Activated CD4-positive, alpha-beta T cell treated with anti-CD3 and anti-CD28 coated beads, Interleukin-2, Interleukin-4, amounts not matched to agents 100 ng/mL and 50 ng/mL, durations not matched to agents 16 hours and 8 hours (primary cell): Measurements from ENCODE around the gene GPI.
"Not testable (repeated sequence)": the region's sequence is repeated elsewhere in the genome, so short reads cannot be mapped to it uniquely, and the experiment has no call there.

Experiments used
- DNase-seq: peaks from one replicate; pipeline ENCODE4 v3.0.0-alpha.2; 2020; ENCODE audit warnings: low spot score

GPI gene

DNA sequence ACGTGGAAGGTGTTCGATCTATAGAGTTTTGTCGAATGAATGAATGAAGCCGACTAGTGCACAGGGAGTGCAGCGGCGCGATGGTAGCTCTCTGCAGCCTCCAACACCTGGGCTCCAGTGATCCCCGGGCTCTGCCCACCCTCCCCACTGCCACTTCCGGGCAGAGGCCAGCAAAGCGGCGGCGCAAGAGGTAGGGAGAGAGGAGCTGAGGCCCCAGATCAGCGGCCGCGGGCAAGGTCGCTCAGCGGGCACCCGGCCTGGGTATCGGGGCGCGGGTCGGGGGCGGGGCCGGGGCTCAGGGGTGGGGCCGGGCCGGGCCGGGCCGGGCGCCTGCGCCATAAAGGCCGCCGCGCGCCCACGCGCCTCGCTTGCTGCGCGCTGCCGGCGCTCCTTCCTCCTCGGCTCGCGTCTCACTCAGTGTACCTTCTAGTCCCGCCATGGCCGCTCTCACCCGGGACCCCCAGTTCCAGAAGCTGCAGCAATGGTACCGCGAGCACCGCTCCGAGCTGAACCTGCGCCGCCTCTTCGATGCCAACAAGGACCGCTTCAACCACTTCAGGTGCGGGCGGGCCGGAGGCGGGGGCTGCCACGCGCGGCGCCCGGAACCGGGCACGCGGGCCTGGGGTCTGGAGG, at the start of gene GPI:
TSS of gene GPI (plus strand) at position 367 of the 633 bp plus-strand sequence. CDS start at position 438, 71 bp downstream.
- DNase-seq, result peak; percentile 72

DNA sequence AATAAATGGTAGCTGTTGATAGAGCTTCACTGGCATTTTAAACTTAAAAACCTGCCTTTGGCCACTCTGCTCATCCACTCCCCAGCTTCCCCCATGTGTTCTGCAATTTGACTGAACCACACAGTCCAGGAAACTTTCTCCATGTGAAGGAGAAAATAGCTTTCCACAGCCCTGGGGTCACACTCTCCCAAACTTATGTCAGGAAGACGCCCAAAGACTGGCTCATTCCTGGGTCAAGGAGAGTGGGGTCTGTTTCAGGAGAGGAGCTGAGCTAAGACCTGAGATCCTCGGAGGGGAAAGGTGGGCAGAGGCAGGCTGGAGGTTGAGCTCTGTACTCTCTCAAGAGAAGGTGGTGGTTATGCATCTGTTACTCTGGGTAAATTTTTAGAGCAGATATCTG, 48.7 kb upstream of the GPI start:
- DNase-seq, result no peak

DNA sequence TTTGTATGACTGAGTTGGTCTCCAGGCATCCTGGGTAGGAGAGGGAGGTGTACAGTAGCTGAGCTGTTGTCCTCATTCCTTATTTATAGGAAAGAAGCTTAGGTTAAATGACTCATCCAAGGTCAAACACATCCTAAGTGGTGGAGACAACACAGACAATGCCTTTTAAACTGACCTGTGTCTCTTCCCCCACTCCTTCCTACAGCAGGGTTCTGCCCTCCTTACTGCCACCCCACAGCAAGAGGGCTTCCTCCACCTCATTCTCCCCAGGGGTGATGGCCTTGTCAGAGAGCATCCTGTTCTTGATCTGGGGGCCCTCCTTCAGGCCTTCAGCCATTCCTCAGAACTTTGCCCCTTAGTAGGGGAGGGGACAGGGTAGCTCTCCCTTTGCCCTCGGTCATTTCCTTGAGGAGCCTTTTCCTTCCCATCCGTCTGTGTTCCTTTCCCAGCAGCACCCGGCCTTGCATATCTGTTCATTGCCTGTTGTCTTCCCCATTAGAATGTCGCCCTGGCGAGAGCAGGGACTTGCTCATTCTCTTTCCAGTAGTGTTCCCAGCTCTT, 48.2 kb upstream of the GPI start:
- DNase-seq, result no peak

DNA sequence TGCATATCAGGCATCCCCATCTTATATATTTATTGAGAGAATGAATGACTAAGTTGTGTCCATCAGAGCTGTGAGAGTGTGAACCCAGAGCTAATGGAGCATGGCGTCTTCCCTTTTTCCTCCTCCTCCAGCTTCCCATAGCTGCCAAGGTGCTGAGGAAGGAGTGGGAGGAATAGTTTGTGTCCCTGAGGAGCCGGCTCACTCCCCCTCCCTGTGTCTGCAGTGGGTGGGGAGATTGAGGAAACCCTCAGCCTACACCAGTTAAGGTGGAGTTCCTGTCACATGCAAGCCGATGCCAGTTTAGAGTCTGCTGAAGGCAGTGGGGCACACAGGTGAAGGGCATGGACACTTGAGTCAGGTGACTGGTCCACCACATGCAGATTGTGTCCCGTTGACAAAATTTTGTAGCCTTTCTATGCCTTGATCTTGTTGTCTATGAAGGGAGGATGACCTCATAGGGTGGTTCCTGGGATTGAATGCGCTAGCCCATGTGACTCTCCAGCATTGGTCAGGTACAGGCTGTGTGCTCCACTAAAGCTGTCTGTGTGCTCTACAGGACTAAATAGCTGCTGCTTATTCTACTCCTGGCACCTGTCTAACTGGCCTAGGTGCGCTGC, 47.6 kb upstream of the GPI start:
- DNase-seq, result no peak

DNA sequence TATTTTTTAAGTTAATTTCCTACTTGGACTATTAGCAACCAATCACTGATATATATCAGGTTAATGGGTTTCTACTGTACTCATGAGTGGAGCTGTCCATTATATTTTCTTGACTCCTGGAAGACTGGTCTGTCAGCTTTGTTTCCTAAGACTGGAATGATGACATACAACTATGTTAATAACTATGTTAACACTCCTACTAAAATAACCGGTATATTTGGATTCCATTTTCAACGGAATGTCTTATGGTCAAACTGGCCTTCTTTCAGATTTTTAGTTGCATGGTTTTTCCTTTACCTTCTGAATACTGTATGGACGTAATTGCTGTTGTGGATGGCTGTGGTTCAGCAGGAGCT, 45.8 kb upstream of the GPI start:
- DNase-seq, result no peak

DNA sequence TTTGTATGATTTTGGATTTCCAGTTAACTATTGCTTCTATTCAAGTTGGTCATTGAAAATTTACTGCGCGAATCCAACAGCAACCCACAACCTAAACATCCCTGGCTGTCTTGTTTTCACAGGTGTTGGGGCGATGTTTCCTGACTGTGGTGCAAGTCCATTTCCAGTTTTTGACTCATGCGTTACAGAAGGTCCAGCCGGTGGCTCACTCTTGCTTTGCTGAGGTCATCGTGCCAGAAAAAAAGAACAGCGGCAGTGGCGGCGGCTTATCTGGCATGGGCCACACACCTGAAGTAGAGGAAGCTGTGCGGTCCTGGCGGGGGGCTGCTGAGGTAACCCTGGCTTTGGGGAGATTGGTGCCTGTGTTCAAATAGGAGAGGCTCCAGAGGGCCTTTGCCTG, 45.2 kb upstream of the GPI start:
- DNase-seq, result no peak

DNA sequence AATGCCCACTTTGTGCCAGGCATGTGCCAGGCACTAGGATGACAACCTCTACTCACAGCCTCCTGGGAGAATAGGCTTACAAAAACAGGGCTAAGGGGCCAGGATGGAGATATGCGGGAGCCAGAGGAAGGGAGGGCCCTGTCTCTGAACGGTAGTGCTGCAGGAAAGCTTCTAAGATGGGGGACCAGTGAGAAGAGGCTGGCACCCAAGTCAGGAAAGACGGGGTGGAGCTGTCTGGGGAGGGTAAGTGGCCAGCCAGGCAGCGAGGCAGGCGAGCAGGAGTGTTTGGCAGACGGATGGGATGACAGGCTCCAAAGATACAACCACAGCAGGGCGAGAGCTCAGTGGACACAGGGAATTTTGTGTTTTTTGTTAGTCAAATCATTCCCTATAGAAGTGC, 44.7 kb upstream of the GPI start:
- no peak for DNase-seq

DNA sequence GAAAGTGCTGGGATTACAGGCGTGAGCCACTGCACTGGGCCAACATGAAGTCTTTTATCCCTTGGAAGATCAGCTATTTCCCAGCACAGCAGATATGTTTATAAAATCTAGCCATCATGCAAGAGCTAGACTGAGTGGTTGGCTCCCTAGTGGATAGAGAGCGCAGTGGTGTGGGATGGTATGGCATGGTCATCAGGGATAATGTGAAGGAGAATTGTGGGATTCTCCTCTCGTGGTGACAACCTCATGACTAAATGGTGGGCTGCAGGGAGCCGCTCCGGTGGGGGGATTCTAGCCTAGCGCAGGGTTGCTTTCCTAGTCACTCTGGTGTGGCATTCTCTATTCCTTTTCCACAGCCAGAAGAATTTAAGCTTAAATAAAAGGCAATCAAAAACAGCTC, 43.3 kb upstream of the GPI start:
- DNase-seq, result no peak

DNA sequence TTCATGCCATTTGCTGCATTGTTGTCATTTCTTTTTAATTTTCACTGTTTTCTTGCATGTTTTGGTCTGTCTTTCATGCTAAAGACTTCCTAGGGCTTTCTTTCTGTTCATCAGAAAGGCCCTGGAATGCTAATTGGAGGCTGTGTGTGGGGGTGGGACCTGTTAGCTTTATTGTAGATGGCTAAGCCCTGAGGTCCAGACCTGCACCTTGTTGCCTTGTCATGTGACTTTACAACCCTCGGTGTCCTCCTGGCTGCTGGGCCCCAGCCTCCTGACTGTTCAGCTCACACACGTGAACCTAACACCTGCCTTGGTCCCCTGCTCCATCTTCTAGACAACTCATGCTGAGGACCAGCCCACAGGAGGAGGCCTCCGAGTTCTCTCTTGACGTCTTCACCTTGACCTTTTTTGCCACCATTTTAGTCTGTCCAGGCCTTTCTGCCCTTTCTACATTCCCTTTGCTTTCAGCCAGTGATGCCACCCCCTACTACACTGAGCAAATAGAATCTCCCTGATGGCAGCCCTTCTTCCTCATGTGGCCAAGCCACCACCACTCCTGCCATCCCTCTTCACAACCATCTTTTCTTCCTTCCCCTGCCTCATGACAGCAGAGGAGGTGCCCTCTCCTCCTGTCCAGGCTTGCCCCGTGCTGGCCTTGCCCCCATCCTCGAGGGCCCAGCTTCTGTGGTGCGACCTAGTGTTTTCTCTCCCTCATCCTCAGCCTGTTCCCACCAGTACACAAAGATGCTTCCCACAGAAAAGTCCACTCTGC, 41.4 kb upstream of the GPI start:
- no peak for DNase-seq

DNA sequence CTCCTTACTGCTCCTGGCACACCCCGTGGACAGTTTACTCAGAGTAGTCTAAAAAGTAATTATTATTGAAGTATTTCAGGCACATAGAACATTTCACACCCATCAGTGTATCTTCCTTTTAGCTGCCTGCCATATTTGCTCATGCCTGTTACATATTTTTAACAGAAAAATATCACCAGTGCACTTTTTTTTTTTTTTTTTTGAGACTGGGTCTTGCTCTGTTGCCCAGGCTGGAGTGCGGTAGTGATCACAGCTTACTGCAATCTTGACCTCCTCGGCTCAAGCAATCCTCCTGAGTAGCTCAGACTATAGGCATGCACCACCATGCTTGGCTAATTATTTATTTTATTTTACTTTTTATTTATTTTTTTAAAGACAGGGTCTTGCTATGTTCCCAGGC, 40.7 kb upstream of the GPI start:
- no peak for DNase-seq

DNA sequence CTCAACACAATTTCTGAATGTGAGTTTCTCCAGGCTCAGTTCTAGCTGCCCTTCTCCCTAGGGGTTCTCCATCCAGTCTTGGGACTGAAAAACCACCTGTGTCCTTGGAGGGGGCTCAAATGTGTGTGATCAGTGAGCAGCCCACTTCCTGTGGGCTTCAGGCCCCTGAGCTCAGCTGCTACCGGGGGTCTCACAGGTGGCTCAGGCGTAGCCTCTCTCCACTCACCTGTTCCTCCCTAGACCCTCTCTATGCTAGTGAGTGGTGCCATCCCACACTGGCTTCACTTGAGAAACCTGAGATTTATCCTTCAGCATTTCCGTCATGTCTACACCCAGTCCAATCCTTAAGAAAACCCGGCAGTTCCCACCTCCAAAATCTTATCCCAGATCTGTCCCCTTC, 39.8 kb upstream of the GPI start:
- DNase-seq, result no peak

DNA sequence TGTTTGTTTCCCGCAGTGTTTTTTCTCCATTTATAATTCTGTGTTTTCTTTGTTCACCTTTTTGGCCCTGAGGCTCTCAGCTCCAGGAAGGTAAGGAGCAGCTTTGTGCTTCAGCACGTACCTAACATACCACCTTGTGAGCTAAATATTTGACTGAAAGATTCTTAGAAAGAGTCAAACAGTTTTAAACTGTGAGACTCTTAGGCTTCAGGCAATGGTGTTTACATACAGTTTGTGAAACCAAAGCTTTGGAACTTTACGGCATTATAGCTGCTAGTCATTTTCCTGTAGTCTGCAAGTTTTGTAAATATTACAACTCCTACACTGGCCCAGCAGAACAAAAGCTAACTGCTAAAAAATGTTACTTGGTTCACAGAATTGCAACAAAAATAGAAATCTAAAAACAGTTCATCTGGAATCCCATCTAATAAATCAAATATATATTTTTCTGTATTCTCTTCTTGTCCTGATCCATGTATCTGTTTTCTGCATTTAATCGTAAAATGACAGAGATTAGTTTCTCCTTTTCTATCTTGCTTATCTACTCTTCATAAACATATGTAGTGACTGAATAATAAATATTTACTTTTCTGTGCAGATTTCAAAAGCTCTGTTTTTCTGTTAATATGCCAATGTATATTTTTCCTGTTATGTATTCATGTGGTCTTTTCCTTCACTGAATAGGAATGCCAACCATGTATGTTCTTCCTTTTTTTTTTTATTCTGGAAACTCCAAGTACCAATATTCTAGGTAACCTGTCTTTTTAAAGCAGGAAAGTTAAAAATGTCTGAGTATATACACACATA, 38.8 kb upstream of the GPI start:
- no peak for DNase-seq

DNA sequence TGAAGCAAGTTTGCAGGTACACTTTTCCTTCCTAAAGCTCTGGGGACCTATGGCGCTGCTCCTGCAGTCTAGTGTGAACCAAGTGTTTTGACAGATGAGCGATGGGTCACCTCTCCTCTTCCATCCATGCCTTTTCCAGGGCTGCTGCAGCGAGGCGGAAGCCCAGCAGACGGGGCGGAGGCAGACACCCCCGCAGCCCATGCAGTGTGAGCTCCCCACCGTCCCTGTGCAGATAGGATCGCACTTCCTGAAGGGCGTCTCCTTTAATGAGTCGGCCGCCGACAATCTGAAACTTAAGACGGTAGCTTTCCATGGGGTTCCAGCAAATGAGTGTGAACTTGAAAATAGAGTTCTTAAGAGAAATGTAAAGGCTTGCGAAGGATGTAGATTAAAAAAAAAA, 37.1 kb upstream of the GPI start:
- DNase-seq, result no peak

DNA sequence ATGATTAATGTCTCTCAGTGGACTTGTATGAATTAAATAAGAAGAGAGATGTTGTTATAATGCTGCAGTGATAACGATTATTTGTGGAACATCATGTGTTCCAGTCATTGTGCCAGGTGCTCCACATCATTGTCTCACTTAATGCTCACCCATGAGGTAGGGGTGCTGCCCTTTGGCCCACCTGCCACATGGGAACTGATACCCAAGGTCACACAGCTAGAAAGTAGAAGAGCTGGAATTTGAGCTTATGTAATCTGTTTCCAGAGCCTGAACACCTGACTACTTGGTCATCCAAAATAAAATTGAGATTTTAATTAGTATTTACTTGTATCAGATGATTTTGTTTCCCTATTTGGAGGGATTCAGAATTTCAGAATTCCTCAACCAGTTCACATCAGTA, 36.0 kb upstream of the GPI start:
- DNase-seq, result no peak

DNA sequence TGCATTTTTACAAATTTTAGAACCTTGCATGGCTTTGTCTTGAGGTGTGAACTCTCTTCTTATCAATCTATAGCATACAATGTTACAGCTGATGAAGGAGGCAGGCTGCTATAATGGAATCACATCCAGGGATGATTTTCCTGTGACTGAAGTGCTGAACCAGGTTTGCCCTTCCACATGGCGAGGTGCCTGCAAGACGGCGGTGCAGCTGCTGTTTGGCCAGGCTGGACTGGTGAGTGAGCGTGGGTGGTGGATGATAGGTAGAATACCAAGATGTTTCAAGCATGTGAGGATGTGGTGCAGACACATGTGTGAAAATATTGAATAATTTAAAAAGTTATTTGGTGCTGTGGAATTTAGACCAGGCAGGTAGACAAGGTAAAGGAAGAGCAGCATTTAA, 34.9 kb upstream of the GPI start:
- no peak for DNase-seq

DNA sequence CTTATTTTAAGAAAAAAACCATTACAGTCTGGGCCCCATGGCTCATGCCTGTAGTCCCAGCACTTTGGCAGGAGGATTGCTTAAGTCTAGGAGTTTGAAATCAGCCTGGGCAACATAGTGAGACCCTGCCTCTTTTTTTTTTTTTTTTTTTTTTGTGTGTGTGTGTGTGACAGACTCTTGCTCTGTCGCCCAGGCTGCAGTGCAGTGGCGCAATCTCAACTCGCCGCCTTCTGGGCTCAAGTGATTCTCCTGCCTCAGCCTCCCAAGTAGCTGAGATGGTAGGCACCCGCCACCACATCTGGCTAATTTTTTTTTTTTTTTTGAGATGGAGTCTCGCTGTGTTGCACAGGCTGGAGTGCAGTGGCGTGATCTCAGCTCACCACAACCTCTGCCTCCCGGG, 34.4 kb upstream of the GPI start:
- not testable (repeated sequence) for DNase-seq

DNA sequence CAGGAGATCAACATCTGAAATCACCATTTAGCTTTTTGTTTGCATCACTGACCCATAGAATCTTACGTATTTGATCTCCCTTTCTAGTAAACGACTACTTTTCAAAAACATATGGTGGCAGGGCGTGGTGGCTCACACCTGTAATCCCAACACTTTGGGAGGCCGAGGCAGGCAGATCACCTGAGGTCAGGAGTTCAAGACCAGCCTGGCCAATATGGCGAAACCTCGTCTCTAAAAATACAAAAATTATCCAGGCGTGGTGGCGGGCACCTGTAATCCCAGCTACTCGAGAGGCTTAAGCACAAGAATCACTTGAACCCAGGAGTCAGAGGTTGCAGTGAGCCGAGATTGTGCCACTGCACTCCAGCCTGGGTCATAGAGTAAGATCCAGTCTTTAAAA, 33.4 kb upstream of the GPI start:
- not testable (repeated sequence) for DNase-seq

DNA sequence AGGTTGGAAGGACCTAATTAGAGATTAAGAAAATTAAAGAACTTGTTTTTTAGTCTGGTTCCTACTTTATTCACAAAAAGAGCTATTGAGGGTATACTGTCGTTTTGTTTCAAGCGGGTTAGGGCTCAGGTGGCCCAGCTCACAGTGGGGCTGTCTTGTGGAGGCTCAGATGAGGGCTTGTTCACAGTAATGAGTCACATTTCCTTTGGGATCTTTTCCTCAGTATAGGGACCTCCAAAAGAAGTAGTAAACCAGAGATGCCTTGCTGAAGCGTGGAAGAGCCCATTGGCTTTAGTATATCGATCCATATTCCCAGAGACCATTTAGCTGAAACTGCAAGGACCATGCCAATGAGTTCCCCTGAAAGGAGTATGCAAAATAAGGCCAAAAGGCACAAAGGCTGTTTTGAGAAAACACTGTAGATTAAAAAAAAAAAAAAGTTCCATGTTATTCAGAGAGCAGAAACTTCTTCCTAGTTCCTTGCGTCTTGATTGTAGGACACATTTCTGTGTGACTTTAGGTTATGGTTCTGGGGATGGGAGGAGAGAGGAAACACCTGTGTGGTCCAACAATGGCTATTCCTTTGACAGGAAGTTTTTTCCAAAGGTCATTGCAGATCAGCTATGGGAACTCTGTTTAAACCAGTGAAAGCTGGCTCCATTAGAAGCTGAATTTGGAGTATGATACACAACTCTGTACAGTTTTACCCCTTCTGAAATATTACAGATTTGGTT, 32.8 kb upstream of the GPI start:
- DNase-seq, result no peak

DNA sequence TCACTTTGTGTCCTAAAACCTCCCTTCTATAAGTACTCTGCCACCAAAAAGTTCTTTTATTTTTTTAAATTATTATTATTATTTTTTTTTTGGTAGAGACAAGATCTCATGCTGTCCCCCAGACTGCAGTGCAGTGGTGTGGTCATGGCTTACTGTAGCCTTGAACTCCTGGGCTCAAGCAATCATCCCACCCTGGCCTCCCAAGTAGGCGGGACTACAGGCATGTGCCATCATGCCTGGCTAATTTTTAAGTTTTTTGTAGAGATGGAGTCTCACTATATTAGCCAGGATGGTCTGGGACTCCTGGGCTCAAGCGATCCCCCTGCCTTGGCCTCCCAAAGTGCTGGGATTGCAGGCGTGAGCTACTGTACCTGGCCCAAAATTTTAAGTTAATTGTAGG, 29.1 kb upstream of the GPI start:
- no peak for DNase-seq

DNA sequence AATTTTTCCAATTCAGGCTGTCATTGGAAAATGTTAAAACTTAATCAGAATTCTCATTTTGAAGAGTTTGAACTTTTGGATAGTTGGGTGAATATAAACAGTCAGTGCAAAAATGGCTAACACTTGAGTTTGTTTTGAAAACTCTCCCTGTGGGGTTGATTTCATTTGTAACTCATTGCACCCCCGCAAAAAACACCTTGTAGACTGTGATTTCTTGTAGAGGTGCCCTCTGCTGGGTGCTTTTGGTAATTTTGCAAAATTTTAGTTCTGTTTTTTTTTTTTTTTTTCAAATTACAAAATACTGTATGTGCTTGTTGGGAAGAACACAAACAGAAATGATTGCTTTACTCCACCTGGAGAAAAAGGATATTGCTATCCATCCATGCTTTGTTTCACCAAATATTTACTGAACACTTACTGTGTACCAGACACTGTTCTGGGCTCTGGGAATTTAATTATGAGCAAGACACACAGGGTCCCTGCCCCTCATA, 28.2 kb upstream of the GPI start:
- peak; percentile 50 for DNase-seq

DNA sequence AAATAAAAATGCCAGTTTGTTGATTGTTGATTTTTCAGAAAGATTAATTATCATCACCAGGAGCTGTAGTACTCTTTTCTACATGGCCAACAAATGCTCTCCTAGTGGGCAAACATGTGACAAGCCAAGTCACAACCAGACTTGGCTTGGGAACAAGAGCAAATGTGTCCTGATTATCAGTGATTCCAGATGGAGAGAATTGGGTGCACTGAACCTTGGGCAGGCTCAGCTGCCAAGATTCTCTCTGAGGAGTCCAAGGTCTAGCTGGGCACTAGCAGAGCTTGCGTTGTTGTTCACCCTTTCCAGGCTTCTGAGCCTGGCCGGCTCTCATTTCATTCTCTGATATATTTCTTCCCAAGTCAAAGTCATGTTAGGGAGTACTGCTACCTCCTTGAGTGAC, 27.3 kb upstream of the GPI start:
- no peak for DNase-seq
